NCI-H345 treated with DMSO at 0.1 percent for 48 hours (cell line): Measurements from ENCODE around the gene GNLY.
A peak's percentile ranks its signal among the peaks of the same experiment; 100 is the strongest.

ENCODE experiments used
- DNase-seq: peaks from one replicate; lab custom pipeline; 2025; ENCODE audit not compliant: unreplicated experiment; lab: John Stamatoyannopoulos, UW

Gene GNLY

DNA sequence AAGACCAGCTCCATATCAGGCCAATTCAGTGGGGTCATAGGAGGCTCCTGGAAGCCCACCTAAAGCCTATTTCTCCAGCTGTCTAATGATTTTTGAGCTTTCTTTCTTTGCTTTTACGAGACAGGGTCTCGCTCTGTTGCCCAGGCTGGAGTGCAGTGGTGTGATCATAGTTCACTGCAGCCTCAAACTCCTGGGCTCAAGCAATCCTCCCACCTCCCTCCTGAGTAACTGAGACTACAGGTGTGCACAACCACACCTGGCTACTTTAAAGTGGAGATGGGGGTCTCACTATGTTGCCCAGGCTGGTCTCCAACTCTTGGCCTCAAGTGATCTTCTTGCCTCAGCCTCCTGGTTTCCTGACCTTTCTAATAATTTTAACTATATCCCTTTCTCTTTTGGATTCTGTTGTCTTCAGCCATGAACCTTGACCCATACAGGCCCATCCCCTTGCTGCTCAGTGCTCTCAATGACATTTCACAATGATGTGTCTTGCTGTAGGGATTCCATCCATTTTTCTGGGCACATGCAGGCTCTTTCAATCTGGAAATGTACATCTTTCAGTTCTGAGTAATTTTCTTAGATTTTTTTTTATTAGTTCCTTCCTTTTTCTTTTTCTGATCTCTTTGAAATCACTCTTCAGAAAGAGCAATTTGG is 29.7 kb downstream of the GNLY start:
- DNase-seq, result no peak

GRCh38 chr2:85724731-85725181 is 30.6 kb downstream of the GNLY start:
- no peak for DNase-seq

- no peak for DNase-seq
Measured at GRCh38 chr2:85725451-85725850, 31.3 kb downstream of the GNLY start.

DNA sequence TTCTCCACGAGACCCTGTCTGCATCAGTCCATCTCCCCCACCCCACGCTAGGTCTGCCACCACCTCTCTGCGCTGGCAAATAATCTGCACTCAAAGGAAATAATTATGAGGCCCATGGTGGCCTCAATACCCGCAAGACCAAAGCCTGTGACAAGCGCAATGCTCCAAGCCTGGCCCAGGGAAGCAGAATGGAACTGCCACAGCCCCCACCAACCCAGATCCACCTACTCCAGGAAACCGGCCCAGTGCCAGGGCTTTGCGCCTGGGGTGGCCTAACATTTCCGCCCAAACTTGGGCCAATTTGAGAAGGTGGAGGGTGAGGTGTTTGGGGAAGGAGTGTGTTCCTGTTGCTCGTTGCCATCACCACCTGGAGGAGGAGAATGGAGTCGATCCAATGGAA is 33.6 kb downstream of the GNLY start:
- DNase-seq, result no peak

GRCh38 chr2:85728342-85728741 is 34.2 kb downstream of the GNLY start:
- no peak for DNase-seq

GRCh38 chr2:85728883-85729824 is 35.0 kb downstream of the GNLY start:
- DNase-seq, result peak; percentile 25

- DNase-seq, result no peak
Measured at GRCh38 chr2:85729825-85730510, 35.8 kb downstream of the GNLY start.

- no peak for DNase-seq
Measured at GRCh38 chr2:85730686-85731230, 36.6 kb downstream of the GNLY start.

DNA sequence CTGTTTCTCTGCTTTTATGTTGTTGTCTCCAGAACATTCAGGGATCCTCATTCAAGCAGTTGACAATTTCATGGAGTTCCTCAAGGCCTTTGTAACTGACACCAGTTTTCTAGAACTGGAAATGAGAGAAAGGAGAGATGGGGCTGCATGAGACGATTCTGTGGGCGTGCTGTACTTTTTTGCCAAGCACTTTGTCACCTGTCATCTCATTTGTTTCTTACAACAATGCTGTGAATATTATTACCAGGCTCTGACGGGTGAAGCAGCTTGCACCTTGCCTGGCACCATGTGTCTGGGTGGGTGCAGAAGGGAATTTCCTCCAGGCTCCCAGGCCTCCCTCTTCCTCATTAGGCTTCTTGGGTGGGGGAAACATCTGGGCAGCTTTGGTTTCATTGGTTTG is 37.4 kb downstream of the GNLY start:
- no peak for DNase-seq

DNA sequence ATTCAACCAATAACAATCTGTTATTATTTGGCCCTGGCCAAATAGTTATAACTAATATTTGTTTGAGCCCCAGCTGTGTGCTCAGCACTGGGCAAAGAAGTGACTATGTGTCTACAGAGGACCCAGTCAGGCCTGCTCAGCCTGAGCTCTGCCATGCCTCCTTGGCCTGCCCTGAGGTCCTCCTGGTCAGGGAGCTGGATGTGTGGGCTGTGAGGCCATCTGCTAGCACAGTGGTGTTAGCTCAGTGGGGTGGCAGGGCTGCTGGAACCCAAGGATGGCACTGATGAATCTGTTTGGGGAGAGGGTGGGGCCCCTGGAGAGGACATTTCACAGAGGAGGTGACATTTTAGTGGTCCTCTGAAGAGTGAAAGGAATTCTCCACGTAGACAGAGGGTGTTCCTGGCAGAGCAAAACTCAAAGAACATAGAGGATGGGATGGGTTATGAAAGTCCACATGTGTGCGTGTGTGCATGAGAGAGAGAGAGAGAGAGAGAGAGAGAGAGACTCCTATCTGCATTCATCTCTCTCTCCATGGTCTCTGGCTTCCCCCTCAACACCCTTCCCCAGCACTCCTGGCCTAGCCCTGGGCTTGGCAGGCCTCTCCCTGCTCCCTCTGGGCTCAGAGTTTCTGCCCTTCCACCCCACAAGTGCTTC is 38.4 kb downstream of the GNLY start:
- no peak for DNase-seq

GRCh38 chr2:85733121-85733960 is 39.2 kb downstream of the GNLY start:
- DNase-seq, result no peak

DNA sequence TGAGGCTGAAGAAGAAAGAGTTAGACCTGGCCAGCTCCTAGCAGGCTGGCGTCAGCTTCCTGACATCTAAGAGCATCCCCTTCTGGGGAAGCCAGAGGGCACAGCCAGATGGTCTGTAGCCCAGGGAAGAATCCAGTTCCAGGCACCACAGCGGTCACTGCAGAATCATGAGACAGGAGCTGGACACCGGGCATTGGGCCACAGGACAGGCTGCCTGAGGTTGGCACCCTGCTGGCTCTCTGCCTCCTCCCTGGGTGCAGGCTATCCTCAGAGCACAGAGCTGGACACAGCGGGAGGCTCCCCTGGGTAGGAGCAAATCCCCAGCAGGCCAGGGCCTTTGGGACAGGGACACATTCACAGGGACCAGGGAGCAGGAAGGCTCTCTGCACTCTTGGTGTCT is 39.9 kb downstream of the GNLY start:
- DNase-seq, result no peak

- DNase-seq, result no peak
Measured at GRCh38 chr2:85734942-85735608, 40.9 kb downstream of the GNLY start.

DNA sequence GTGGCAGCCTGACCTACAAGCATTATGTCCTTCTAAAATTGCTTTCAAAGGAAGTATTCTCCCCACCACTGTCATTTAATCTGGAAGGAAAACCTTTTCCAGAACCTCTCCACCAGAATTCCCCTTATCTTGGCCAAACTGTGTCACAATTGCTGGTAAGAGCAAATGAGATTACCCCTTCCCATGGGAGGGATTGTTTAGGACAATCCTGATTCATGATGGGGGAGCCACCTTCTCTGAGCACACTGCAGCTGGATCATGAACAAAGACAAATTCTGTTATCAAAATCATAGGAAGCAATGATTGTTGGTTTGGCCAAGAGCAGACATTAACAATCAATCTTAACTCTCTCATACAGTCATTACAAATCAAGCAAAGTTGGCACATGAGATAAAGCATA is 41.5 kb downstream of the GNLY start:
- DNase-seq, result no peak

GRCh38 chr2:85736456-85737355 is 42.5 kb downstream of the GNLY start:
- DNase-seq, result no peak

DNA sequence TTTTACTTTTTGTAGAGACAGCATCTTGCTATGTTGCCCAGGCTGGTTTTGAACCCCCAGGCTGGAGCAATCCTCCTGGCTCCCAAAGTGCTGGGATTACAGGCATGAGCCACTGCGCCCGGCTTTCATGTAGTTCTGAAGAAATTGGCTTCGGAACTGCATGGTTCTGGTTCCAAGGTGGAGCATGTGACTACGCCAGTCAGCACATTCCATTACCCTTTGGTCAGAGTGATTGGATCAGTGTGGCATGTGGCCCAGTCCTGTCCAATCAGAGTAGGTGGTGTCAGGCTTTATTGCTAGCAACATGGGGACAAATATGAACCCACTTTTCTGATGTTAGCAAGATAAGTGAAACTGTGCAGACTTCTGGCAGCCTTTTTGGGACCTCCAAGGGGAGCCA is 43.3 kb downstream of the GNLY start:
- DNase-seq, result no peak

DNA sequence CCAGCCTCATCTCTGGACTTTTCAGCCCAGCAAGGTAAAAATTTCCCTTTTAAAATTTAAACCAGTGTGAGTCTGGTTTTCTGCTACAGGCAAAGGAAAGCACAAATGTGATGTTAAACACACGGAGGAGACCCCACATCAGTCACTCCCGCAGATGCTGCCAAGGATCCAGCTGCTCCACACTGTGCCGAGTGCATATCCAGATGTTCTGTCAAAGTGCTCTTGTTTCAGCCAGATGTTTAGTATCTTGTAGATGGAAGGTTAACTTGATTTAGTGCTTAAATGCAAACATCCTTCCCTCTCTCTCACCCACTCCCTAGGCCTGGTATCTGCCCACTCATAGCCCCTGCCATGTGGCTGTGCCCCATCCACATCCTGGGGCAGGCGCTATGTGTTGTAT is 43.8 kb downstream of the GNLY start:
- no peak for DNase-seq

- DNase-seq, result no peak
Measured at GRCh38 chr2:85740193-85740592, 46.0 kb downstream of the GNLY start.
